Hypothalamus (tissue), 51 donors: ENCODE results near the gene TSEN15.
A peak's percentile ranks its signal among the peaks of the same experiment; 100 is the strongest.
"Not testable (repeated sequence)": the region's sequence is repeated elsewhere in the genome, so short reads cannot be mapped to it uniquely, and the experiment has no call there.

ENCODE experiments used
- DNase-seq, 51 donors: peaks; one replicate each; lab custom pipeline; 2025; lab: John Stamatoyannopoulos, UW

The TSEN15 gene

DNA sequence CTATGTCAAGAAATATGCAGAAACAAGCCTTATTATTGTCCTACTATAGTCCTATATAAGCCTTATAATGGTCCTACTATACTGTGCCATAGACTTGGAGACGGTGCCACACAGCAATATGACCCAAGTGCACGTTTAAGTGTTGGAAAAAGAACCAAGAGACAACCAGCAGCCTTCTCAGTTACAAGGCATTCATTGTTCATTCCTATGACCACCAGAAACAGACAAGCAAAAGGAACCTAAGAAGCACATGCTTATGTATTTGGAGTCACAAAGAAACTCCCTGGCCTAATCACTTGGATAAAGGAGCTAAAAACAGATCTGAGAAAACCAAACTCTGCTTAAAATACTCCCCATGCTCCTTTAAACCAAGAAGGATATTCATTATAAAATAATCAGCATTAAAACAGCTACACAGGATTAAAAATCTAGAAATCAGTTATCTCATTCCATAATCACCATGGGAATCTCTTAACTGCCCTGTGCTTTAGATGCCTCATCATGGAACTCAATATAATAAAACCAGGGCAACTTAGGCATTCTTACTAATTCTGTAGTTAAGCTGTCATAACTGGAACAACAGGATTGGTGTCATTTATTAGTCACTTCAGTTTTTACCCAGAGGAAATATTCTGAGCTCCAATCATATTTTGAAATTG is 21.0 kb upstream of the TSEN15 start:
- no peak for DNase-seq

DNA sequence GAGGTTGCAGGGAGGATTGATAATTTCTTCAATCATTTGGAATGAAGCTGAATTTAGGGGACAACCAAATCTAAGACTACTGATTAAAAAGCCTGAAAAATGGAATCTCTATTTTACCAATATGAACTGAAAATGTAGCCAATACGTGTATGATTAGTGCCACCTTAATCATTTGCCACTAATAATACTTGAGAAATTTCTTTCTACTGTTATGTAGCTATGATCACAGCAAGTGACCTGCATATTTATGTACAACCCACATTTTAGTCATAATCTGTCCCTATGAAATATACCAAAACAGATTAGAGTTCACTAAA is 20.5 kb upstream of the TSEN15 start:
- DNase-seq, result no peak

- DNase-seq, result no peak
Observed at GRCh38 chr1:184031409-184032107, 20.0 kb upstream of the TSEN15 start.

- no peak for DNase-seq
Observed at GRCh38 chr1:184032306-184032929, 19.1 kb upstream of the TSEN15 start.

GRCh38 chr1:184032930-184033418 is 18.6 kb upstream of the TSEN15 start:
- no peak for DNase-seq

DNA sequence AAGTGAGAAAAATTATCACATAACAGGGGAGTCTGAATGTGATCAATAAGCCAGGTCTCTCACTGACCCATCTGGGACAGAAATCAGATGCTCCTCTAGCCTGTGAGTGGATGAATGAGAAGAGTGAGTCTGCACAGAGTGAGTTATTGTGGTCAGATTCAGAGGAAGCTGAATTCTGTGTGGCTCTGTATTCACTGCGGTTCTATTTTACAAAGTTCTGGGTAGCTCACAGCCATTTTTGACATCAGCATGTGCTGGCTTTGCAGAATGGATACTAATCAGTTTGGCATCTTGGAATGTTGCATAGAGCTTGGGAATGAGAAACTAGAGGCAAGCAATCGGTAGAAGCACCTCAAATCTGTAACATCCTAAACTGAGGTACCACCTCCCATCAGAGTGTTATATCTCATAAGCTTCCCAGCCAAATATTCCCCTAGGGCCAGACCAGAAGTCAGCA is 17.8 kb upstream of the TSEN15 start:
- DNase-seq, result peak in 2 of 51 donors; percentile 24 to 40

- DNase-seq, result no peak
Observed at GRCh38 chr1:184034761-184035379, 16.7 kb upstream of the TSEN15 start.

GRCh38 chr1:184035719-184036516 is 15.6 kb upstream of the TSEN15 start:
- peak in 13 of 51 donors; percentile 18 to 77 (median 62) for DNase-seq

DNA sequence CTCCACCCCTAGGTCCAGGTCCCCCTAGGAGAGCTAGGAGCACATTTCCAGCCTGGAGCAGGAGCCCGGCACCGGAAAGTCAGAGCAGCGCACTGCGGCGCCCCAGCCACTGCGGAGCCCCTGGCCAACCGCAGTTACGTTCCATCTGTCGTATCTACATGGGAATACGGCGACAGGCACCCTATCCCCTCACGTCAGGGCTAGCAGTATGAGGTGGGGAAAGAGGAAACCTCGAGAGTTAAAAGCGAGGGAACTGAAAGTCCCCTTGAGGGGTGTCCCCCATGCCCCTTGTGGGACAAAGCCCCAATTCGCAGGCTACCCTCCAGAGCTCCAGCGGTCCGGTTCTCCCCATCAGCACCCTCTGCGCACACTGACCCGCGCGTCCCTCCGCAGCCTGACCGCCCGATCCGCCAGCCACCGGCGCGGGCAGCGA is 15.0 kb upstream of the TSEN15 start:
- DNase-seq, result peak in 29 of 51 donors; percentile 16 to 89 (median 61)

GRCh38 chr1:184037849-184038591 is 13.5 kb upstream of the TSEN15 start:
- DNase-seq, result no peak

DNA sequence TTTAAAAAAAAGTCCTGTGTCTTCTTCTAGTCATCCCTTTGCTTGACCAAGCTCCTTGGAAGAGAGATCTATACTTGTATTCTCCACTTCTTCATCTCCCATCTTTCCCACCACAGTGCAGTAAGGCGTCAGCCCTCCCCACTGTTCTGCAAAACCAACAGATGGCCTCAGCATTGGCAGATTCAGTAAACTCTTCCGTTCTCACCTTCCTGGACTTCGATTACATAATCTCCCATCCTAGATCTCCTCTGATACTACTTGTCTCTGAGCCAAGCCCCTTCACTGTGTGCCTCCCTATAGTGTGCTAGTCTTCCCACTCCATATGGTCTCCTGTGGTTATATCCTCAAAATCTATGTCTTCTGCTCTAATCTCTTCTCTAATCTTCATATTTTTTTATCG is 12.4 kb upstream of the TSEN15 start:
- DNase-seq, result no peak

DNA sequence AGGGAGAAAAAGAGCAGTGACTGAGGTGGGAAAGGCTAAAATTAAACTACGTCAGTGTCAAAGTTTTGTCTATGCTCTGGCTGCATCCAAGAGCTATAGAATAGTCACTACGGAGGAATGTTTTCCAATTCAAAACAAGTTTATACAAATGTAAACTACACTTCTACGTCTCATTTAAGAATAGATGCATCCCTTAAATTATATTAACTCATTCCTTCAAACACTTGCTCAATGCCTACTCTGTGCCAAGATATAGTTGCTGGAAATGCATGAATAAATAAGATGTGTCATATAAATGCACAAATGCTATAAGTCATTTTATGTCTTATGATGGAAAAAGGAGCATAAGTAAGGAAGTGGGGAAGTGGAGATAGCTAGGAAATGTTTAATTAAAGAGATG is 9.8 kb upstream of the TSEN15 start:
- DNase-seq, result no peak

GRCh38 chr1:184043315-184043714 is 8.2 kb upstream of the TSEN15 start:
- DNase-seq, result not testable (repeated sequence)

DNA sequence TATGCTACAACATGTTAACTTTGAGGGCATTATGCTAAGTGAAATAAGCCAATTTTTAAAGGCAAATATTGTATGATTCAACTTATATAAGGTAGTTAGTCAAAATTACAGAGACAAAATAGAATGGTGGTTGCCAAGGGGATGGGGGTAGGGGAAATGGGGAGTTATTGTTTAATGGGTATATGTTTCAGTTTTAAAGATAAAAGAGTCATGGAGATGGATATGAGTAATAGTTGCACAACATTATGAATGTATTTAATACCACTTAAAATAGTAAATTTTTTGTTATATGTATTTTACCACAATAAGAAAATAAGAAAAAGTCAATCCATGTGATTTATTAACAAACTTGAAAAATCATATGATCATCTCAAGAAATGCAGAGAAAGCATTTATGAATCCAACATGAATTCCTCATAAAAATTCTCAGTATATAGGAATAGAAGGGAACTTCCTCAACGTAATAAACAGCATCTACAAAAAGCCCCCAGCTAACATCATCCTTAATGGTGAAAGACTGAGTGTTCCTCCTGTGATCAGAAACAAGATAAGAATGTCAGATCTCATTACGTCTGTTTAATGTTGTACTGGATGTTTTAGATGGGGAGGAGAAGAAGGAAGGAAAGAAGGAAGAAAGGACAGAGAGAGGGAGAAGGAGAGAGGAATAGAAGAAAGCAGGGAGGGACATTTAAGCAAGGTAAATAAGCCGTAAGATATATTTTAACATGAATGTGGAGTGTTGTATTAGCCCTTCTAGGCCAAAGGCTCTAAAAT is 6.7 kb upstream of the TSEN15 start:
- DNase-seq, result no peak

DNA sequence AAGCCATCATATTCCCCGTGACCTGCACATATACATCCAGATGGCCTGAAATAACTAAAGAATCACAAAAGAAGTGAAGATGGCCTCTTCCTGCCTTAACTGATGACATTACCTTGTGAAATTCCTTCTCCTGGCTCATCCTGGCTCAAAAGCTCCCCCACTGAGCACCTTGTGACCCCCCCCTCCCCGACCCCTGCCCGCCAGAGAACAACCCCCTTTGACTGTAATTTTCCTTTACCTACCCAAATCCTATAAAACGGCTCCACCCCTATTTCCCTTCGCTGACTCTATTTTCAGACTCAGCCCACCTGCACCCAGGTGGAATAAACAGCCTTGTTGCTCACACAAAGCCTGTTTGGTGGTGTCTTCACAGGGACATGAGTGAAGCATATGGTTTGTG is 4.0 kb upstream of the TSEN15 start:
- DNase-seq, result not testable (repeated sequence)

- no peak for DNase-seq
Observed at GRCh38 chr1:184048561-184049240, 2.8 kb upstream of the TSEN15 start.

- no peak for DNase-seq
Observed at GRCh38 chr1:184049291-184049690, 2.2 kb upstream of the TSEN15 start.

- no peak for DNase-seq
Observed at GRCh38 chr1:184049836-184050468, 1.6 kb upstream of the TSEN15 start.
